NOMO-1 treated with dmso at 0.1 percent for 144 hours (cell line): ENCODE data around the gene ULK4.
"Not testable (repeated sequence)": the region's sequence is repeated elsewhere in the genome, so short reads cannot be mapped to it uniquely, and the experiment has no call there.

Experiments
- DNase-seq: peaks from one replicate; lab custom pipeline; 2025; ENCODE audit not compliant: unreplicated experiment; lab: John Stamatoyannopoulos, UW

The ULK4 gene

GRCh38 chr3:41508063-41508696 lies 453.7 kb downstream of the ULK4 start:
- DNase-seq, result no peak

DNA sequence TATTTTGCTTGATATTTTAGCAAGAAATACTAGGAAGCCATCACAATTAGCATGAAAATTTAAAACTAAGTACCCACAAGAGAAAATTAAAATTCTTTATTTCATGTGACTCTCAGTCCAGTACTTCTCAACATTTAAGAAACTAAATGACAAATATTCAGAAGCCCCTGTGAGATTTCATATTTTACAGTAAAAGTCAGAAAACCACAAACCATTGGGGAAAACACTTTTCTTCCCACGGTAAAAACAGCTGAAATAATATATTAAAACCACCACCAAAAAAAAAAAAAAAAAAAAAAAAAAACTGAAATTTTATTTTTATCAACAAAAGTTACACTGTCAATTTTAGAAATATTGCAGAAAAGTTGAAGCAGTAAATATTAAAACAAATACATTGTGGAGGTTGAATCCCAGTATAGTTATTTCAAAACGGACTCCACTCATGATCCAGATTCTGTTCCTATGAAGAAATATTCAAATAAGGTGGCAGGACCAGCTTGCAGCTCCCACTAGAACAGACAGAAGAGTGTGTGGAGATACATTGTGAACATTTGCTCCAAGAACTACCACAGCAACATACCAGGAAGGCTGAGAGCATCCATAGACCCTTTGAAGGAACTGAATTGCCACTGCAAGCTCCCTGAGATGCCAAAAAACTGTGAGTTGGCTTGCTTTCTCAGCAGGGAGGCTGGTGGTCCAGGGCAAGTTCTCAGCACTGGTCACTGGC lies 454.4 kb downstream of the ULK4 start:
- no peak for DNase-seq

- no peak for DNase-seq
These were observed 457.8 kb downstream of the ULK4 start for GRCh38 chr3:41503998-41504623.

GRCh38 chr3:41502481-41502880 lies 459.4 kb downstream of the ULK4 start:
- no peak for DNase-seq

- no peak for DNase-seq
These were observed 459.9 kb downstream of the ULK4 start for GRCh38 chr3:41502023-41502422.

GRCh38 chr3:41498847-41499246 lies 463.1 kb downstream of the ULK4 start:
- DNase-seq, result no peak

GRCh38 chr3:41490360-41490759 lies 471.5 kb downstream of the ULK4 start:
- DNase-seq, result no peak

GRCh38 chr3:41489231-41489630 lies 472.7 kb downstream of the ULK4 start:
- DNase-seq, result no peak

DNA sequence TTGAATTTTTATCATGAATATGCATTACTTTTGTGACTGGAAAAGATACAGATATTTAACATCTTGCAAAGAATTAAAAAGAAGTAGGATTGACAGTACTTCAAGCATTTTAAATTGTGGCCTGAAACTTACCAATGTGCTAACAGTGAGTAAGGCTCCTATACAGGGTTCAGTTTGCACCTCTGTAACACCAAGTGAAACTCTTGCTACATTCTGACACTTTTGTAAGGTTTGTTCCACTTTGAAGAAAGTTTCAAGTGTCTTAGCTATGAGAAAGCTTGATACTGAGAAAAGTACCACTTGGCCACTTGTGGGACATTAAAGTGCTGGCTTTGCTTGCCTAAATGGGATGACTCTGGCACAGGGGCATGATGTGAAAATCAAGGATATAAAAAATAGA lies 473.4 kb downstream of the ULK4 start:
- no peak for DNase-seq

- DNase-seq, result no peak
These were observed 476.4 kb downstream of the ULK4 start for GRCh38 chr3:41485484-41485883.

- no peak for DNase-seq
These were observed 479.8 kb downstream of the ULK4 start for GRCh38 chr3:41482134-41482533.

DNA sequence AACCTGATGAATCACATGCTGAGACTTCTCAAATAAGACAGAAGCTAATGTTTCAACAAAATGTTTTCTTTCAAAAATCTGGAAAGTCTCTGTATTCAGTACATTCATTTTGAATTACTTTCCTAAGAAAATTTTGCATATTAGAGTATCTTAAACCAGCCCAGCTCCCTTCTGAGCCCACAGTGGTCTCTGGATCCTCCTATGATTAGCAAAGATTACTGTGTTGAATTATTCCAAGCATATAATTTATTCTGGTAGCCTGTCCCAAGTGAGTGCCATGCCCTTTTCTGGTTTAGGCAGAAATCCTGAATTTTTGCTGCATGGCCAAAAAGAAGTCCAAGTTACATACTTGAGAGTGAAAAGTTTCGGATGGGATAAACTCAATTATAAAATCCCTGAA lies 483.6 kb downstream of the ULK4 start:
- DNase-seq, result no peak

GRCh38 chr3:41477399-41478014 lies 484.4 kb downstream of the ULK4 start:
- DNase-seq, result no peak

DNA sequence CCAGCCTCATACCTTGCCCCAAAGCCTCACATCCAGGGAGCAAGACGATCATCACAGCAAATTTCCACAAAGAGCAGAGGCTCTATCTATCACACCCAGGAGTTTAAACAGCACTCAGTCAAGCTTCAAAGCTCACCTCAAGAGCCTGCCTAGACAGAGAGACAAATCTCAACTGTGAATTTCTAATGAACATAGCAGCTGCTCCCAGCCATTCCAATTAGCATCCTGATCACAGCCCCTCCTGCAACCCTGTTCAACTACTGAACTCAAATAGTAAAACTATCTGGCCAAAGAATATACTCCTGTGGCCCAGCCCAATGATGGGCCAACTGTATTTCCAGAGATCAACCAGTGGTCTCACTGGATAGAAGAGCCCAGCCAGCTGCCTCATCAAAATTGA lies 492.8 kb downstream of the ULK4 start:
- DNase-seq, result no peak

- DNase-seq, result no peak
These were observed 494.4 kb downstream of the ULK4 start for GRCh38 chr3:41467481-41467880.

DNA sequence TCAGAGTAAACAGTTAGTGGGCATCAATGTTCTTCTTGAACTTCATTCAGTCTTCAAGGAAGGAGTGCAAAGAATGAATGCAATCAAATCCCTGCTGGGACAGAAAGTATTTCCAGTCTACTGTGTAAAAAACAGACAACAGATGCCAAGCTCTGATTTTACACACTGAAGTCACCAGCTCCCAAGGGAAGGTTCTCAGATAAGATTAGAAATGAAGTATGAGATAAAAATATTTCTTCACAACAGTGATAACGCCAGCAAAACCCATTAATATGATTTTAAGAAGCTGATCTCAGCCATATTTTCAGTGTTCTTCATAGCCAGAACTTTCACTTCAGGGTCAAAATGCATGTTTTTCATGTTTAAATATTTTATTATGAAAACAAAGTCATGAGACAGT lies 497.0 kb downstream of the ULK4 start:
- DNase-seq, result no peak

DNA sequence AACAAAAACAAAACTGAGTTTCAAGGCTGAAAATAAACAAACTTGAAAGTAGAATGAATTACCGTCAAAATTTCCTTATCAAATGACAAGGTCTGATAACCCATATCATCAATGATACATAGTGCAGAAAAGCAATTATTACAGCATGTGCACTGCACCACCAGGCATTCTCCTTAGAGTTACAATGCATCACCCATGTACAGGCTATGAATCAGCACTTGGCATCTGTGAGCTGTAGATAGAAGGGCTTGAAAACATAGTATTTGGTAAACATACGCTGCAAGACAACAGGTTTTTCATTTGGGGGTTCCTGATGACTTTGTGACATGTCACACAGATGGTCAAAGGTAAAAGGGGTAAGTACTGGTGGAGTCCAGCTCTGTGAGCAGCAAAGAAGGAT lies 497.5 kb downstream of the ULK4 start:
- no peak for DNase-seq

DNA sequence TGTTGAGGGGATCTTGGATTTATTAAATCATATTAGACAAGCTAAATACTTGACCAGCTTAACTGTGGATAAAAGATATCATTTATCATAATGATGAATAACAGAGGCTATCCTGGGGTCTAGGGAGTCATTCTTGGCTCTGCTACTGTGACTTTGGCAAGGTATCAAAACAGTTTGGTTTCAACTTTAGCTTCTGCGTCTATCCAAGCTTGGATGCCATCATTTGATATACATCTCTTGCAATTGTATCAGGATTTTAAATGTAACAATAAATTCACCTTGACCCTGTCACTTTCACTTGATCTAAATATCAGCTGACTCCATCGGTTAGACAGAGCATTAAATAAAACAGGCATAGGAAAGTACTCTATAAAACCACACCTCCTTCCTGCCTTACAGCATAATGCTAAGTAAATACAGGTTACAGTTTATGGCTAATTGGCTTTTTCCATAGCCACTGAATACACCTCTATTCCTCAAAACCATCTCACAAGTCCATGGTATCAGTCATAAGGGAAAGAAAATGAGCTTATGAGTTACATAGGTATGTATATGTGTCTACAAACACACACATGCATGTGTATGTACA lies 499.7 kb downstream of the ULK4 start:
- no peak for DNase-seq

- no peak for DNase-seq
These were observed 501.2 kb downstream of the ULK4 start for GRCh38 chr3:41460736-41461135.

DNA sequence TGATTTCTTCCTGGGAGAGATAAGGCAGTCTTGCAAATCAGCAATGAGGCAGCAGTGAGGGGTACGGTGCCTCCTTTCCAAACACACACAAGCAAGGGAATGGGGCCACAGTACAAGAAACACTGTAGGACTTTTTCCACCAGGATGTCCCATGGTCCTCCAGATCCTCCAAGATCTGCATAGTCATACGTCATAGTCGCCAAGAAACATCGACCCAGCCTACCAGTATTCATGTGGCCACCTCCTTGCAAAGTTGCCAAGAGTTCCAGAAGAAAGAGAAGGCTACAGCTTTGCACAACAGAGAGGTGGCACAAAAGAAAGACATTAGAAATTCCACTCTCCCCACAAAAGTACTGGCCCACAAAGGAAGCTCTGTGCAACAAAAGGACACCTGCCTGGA lies 504.7 kb downstream of the ULK4 start:
- no peak for DNase-seq

- no peak for DNase-seq
These were observed 505.7 kb downstream of the ULK4 start for GRCh38 chr3:41456162-41456561.

GRCh38 chr3:41453618-41454017 lies 508.3 kb downstream of the ULK4 start:
- not testable (repeated sequence) for DNase-seq
